GDM1 (cell line): ENCODE measurements around the gene PPA2.
"Not testable (repeated sequence)": the region's sequence is repeated elsewhere in the genome, so short reads cannot be mapped to it uniquely, and the experiment has no call there.

ENCODE experiments used
- DNase-seq: peaks from one replicate; lab custom pipeline; 2025; lab: John Stamatoyannopoulos, UW

Gene PPA2

DNA sequence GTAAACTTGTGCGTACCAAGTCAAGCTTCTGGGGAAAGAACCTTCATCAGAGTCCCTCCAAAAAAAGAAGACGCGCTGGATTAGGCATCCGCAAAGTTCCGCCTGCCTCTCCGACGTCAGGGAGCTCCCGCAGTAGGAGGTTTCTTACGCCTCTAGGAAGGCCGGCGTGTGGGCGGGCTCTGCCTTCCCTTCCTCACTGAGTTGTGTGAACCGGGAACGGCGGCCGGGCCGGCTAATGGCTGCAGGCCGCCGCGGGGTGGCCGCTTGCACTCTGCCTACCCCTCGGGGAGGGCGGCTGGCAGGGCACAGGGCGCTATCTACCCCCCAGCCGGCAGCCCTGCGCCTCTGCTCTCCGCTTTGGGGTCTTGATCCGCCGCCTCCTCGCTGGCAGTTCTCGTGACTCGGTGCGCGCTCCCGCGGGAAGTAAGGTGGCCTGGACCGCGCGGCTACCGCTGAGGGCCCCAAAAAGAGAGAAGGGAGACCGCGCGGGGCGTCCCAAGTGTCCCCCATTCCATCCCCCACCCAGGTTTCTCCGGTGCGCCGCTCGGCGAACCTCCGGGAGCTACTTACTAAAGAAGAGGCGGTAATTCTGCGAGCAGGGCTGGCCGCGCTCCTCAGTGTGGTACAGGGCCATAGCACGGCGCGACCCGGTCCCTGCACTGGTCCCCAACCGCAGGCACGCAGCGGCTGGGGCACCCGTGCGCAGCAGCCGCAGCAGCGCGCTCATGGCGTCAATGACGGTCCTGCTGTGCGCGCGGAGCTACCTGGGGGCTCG, at the start of gene PPA2:
Gene PPA2, minus strand, starts transcription at position 739 of the 775 bp plus-strand sequence. Its CDS starts 12 bp downstream, at position 727.
- peak; percentile 85 for DNase-seq

DNA sequence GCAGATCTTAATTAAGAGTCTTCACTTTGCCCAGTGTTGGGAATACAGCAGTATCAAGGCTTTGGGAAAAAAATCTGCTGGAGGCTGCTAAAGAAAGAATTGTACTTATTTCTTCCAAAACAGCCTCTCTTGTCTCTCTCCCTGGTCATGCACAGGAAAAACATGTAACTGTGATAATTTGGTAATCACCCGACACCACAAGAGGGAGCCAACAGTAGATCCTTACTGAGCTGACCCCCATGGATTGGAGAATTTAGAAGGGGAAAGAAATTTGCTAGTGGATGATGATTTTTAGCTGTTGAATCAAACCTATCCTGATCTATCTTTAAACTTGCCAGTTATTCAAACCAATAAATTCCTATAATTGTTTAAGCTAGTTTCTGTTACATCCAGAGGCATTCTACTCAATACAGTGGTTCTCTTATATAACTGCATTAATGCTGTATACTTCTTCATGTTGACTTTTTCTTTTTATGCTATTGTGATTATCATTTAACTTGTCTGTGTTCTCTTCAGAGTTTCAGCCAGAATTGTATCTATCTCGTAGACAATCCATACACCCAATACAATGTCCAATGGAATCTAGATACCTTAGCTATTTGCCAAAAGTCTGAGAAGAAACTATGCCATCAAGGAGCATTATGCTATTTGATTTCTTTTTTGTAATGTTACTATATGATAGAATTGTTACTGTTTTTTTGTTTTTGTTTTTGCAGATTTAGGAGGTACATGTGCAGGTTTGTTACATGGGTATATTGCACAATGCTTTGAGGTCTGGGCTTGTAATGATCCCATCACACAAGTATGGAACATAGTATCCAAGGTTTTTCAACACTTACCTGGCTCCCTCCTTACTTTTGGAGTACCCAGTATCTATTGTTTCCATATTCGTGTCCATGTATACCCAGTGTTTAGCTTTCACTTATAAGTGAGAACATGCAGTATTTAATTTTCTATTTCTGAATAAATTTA, 47.2 kb upstream of the PPA2 start:
- DNase-seq: peak; percentile 4

DNA sequence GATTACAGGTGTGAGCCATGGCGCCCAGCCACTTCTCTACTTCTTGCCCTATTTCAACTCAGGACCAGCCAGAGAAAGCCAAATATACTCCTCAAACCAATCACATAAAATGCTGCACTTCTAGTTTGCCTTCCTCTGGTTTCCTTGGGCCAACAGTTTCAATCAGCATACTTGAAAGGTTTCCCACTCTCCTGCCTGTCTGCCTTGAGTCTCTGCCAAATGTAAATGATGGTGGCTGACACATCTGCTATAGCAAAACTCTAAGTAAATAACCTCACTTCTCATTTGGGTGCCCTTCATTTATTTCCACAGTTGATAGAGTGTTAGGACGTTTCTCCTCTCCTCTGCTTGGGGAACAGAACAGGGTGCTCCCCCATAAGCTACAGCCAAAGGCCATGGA, 36.4 kb upstream of the PPA2 start:
- no peak for DNase-seq

DNA sequence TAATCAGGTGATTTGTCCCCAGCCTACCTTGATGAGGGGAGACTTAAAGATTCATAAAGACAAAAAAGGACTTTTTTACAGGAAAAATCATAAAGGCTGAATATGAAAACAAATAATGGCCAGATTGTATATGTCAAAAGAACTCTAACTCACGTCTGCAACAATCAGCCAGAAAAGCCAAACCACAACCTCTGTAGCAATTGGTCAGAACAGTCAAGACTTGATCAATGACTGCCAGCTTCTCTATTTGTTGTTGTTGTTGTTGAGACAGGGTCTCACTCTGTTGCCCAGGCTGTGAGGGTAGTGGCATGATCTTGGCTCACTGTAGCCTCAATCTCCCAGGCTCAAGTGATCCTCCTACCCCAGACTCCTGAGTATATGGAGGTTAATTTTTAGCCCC, 35.9 kb upstream of the PPA2 start:
- no peak for DNase-seq

DNA sequence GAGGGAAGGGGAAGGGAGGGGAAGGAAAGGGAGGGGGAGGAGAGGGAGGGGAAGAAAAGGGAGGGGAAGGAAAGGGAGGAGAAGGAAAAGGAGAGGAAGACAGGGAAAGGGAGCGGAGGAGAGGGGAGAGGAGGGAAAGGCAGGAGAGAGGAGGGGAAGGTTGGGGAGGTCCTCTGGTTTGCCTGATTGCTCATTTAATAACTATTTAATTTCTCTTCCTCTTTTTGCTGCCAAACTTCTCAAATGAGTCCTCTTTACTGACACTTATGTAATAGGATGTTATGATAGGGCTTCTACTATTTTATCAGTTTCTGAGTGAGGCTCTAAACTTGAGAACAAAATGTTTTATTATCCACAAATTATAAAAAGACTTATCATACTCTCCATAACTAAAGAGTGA, 35.4 kb upstream of the PPA2 start:
- no peak for DNase-seq

DNA sequence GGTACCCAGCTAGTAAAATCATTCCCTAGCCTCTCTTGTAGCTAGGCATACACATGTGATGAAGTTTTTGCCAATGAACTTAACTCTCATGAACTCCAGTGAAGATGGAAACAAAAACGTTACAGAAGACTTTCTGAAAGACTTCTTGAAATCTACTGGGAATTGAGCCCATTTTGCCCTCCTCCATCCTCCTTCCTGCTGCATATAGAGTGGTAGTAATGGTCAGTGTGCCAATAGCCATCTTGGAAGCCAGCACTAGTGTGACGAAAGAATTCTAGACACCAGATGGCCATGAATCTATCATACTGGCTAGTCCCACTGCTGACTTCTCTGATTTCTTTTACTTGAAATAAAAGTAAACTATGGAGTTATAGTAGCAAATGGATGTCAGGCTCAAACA, 30.9 kb upstream of the PPA2 start:
- DNase-seq: no peak

DNA sequence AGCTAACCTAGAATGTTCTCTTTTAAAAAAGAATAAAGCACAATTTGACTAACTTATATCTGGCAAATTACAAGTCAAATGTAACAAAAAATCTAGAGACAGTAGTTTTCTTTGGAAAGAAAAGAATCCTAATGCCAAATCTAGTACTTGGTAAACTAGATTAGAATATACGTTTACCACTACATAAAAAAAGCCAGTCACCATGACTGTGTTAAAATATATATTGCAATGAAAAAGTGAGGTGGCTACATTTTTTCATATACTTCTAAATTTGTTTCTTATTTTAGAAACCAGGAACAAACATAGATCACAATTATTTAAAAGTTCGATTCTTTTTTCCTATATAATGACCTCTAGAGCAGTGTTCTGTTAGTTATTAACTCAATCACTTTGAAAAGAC, 29.6 kb upstream of the PPA2 start:
- DNase-seq: no peak

DNA sequence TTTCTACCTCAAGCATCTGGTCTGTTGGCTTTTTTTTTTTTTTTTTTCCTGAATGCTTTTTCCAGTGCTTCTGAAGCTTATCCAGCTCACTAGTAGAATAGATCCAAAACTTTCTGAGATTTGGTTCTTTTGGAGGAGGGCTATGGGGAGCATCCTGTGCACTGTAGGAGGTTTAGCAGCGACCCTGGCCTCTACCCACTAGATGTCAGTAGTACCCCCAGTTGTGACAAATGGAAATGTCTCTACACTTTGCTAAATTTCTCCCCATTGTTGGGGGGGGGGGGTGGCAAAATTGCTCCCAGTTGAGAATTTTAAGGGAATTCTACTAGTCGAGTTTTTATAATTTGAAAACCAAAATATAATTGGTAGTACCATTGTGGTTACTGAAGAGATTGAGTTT, 23.0 kb upstream of the PPA2 start:
- DNase-seq: no peak

DNA sequence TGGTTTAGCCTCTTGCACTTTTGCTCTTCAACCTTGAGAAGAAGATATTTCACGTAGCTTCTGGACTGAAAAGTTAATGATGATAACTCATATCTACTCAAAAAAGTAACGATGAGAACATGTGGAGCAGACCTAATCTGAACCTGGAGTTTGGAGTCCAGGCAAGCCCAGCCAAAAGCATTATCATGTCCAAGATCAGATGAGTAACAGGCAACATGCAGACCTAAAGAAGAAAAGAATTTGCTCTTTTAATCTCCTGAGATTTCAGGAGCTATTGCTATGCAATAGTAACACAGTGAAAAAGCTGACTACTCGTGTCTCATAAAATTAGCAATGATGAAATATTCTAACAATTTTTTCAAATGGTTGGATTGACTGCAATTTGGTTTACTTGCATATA, 21.8 kb upstream of the PPA2 start:
- DNase-seq: no peak

DNA sequence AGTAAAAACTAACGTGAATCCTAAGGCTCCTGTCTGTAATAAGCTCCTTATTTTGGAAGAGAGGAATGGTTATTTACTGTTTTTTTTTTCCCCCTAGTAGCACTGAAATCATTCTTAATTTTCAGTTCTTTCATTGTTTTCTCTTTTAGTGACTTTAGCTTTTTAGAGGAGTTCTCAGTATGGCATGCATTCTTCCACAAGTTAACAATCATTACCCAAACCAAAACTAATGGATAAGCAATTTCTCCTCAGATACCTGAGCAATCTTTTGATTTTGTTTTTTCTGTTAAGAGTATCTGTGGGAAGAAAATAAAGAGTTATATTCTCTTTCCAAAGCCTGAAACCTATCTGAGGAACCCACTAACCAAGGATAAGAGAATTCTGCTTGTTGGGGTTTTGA, 16.7 kb upstream of the PPA2 start:
- no peak for DNase-seq

DNA sequence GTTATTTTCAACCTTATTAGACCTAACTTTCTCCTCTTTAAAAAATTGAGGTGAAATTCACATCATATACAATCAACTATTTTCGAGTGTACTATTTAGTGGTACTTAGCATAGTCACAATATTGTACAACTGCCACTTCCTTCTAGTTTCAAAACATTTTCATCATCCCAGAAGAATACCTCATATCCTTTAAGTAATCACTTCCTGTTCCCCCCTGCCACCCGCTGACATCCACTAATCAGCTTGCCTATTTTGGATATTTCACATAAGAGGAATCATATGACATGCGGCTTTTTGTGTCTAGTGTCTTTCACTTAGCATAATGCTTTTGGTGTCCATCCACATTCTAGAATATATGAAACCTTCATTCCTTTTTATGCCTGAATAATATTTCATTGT, 10.0 kb upstream of the PPA2 start:
- DNase-seq: no peak

DNA sequence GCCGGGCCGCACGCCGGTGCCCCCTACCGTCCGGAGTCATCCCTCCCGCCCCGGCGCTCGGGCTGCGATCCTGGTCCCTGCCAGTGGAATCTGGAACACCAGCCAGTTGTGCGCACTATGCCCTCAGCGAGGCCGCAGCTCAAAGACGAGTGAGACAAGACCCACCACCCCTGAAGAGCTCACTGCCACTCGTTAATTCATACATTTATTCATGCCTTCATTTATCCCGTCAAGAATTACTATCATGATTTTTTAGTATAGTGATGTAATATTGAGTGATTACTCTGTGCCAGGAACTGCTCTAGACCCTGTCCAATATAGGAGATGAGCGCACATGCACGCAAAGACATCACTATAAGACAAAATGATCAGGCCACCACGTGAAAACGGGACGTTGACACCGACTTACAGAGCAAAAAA, 247 bp upstream of the PPA2 start:
- DNase-seq: no peak

DNA sequence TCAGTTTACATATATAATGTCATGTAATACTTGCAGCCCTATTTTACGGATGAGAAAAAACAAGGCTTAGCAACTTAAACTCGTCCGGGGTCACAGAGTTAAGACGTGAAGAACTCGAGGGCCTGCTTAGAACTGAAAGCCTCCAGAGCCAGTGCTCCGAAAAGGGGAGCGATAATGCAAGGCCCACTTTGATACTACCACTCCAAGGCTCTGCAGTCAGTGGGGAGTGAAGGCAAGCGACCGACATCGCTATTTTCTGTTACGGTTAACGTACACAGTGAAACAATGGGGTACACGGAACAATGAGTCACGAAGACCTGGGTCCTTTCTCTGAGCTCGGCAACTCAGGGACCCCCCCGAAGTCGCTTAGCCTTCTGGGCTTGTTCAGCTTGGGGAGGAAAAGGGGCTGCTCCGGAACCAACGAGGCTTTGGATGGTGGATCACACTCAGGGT, 965 bp downstream of the PPA2 start:
- DNase-seq: no peak

DNA sequence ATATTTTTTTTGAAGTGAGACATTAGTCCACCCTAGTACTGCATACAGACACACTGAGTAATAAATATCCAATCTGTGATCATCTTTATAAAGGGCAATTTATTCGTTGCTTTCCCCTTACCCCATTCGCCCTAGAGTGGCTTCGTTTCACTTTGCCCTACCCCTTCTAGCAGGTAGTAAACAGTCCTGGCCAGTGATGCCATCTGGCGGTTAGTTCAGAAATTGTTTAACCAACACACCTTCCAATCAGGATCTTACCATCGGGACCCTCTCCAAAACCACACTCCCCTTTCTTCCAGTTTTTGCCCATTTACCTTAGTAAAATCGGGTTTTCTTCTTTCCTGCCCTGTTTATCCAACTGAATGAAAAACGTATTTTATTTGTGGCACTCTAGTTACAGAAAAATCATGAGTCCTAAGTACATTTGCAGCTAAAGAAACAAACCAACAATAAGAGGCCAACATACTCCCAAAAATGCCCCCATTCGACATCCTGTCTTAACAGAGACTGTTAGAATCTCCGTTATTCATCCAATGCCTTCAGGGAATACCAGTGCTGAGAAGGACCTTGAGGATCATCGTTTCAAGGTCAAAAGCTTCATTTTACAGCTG, 2.2 kb downstream of the PPA2 start:
- DNase-seq: peak; percentile 30

DNA sequence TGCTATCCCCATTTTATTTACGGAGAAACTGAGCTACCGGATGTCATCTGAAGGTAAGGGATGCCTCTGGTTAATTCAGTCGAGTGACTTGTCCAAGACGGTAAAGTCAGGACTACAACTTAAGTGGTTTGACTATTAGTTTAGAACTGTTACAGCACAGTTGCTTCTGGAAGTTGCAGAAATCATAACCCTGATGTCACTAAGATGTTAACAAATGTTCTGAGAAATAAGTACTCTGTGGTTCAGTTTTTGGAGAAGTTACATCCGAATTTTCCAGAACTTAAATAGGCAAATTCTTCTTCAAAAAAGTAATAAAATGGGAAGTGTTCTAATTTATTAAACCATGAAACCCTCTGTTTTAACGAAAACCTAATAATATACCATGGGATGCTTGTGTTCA, 3.1 kb downstream of the PPA2 start:
- no peak for DNase-seq

DNA sequence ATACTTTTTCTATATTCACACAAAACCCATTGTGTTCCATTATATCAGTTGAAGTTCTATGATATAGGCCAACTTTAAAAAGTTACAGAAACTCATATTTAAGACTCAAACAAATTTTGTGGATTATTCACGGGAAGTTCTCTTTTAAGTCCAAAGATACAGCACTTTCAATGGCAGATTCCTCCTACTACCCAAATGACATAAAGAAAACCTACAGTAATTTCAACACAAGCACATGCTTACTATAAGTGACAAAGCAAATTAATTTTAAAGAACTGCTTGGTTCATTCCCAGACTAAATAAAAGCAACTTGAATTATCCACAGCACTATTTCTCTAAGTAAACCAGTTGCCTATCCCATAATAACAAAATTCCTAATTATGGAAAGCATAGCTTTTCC, 4.1 kb downstream of the PPA2 start:
- DNase-seq: no peak

DNA sequence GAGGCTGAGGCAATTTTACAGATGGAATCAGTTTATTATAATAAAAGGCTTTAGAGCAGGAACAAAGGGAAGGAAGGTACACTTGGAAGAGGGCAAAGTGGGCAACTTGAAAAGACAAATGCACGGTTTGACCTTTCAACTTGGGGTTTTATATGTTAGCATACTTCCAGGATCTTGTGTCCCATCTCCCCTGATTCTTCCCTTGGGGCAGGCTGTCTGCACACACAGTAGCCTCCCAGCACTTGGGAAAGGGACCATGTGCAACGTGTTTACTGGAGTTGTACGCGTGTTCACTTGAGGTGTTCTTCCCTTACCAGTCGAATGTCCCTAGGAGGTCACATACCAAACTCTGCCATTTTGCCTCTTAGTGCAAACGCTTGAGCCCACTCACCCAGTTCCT, 7.3 kb downstream of the PPA2 start:
- DNase-seq: no peak

DNA sequence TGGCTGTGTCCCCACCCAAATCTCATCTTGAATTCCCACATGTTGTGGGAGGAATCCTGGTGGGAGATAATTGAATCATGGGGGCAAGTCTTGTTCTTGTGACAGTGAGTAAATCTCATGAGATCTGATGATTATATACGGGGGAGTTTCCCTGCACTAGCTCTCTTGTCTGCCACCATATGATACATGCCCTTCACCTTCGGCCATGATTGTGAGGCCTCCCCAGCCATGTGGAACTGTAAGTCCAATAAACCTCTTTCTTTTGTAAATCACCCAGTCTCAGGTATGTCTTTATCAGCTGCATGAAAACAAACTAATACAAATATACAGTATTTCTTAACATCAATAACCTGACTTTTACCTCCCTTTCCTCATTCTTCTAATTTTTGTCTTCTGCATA, 9.3 kb downstream of the PPA2 start:
- DNase-seq: not testable (repeated sequence)

DNA sequence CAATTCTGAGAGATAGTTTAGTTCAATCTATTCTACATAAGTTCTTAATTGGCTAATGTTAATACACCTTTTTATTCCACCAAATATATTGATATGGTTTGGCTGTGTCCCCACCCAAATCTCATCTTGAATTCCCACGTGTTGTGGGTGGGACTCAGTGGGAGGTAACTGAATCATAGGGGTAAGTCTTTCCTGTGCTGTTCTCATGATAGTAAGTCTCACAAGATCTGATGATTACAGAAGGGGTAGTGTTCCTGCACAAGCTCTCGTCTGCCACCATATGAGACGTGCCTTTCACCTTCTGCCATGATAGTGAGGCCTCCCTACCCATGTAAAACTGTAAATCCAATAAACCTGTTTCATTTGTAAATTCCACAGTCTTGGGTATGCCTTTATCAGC, 11.3 kb downstream of the PPA2 start:
- no peak for DNase-seq

DNA sequence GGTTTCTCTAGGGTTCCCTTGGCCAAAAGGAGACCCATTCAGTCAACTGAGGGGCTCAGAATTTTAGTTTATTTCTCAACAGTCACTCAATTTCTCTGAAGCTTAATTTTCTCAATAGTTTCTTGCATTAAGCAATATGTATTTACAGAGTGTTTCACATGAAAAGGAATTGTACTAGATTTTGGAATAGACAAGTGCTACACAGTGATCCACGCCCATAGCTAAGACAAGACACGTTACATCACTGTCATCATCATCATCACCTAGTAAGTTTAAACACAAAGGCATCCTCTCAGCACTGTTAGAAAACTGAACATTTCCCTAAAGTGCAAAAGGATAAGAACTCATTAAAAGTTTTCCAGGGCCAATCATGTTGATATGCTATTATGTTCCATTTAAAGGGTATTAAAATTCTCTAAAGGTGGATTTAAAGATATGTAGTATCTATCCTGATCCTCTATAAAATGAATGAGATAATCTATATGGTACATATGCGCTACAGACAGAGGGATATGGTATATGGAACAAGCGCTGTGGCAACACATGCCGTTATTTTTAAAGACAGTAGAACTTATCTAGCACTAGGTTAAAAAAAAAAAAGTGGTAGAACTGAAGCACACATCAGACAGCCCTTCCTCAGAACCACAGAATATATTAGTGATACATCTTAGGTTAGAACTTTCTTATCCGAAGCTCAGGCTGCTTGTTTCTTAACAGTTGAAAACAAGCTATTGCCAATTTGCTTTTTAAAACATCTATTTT, 12.1 kb downstream of the PPA2 start:
- DNase-seq: no peak

DNA sequence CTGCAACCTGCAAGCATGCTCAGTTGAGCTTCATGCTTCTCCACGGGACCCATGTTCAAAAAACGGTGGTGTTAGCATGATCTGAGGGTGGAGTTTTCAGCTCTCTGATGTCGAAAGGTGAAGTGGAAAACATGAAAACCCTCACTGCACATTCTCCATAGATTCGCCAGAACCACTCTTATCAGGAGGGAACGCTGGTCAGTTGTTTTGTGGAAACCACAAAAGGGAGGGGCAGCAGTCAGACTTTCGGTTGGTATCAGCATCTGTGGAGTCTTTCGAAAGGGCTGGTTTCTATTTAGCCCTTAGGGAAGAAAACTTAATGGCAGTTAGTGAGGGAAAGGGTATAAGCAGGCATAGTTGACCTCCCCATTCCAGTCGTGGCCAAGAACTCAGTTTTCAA, 12.6 kb downstream of the PPA2 start:
- no peak for DNase-seq

DNA sequence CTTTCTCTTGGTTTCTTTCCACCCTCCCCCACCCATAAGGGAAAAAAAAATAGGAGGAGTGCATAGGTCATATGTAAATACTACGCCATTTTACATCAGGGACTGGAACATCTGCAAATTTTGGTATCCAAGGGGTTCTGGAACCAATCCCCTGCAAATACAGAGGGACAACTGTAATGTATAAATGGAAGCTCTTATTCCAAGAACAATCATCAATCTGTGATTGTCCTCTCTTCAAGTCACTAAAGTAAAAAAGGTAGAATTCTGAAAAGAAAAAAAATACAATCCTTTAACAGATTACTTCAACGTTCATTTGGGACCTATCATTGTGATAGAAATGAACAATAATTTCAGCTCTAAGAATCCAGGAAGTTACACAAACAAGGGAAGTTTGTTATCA, 13.6 kb downstream of the PPA2 start:
- DNase-seq: no peak
